ENCODE measurements around the gene POLR3E. TPM values are rescaled to one million over a fixed set of nuclear protein-coding genes. Genes with fewer than 3 reads are reported as not detected.
"Not testable (repeated sequence)": the region's sequence is repeated elsewhere in the genome, so short reads cannot be mapped to it uniquely, and the experiment has no call there.

POLR3E gene
- total RNA-seq, 1 donor from 2014 or later = 97.1 TPM

GRCh38 chr16:22340945-22341344, 43.7 kb downstream of the POLR3E start:
- Mint-ChIP-seq H3K27me3 (no peaks in the 10 kb centered on the region), H3K36me3 (ENCODE audit: low read depth) (peaks cover 14% of the 10 kb centered on the region), H3K4me3 (no peak overlapping the region), H3K9me3 (peaks cover 20% of the 10 kb centered on the region), H3K4me1 (no peaks in the 10 kb centered on the region), H3K27ac (no peak overlapping the region)
- TF ChIP-seq CTCF (IDR thresholded peaks at IDR 0.05) = no peak
- ATAC-seq (ENCODE audit: low read depth) = no peak
- intact Hi-C loops (cut with micrococcal nuclease) = no loop called here
- CTCF ChIA-PET = interaction anchor here (1.0 kb wide), 1 partner anchor 41 kb away, joined by 4 read pairs; no protein-coding TSS in a partner anchor
- no peak for DNase-seq
- POLR2A ChIA-PET = no interaction called here

GRCh38 chr16:22342082-22342481, 44.9 kb downstream of the POLR3E start:
- ChIA-PET POLR2A (no interaction called here), CTCF (interaction anchor here (1.0 kb wide), 1 partner anchor 21 kb away, joined by 3 read pairs; no protein-coding TSS in a partner anchor)
- H3K27ac Mint-ChIP-seq = no peak overlapping the region
- peaks cover 9% of the 10 kb centered on the region for H3K9me3 Mint-ChIP-seq
- H3K4me3 Mint-ChIP-seq = no peak overlapping the region
- intact Hi-C loops (cut with micrococcal nuclease) = no loop called here
- DNase-seq (no peak), ATAC-seq (ENCODE audit: low read depth) (no peak)
- H3K36me3 Mint-ChIP-seq (ENCODE audit: low read depth) = peaks cover 12% of the 10 kb centered on the region
- H3K27me3 Mint-ChIP-seq = no peaks in the 10 kb centered on the region
- TF ChIP-seq CTCF (IDR thresholded peaks at IDR 0.05) = no peak
- H3K4me1 Mint-ChIP-seq = no peaks in the 10 kb centered on the region

GRCh38 chr16:22346483-22346882, 49.3 kb downstream of the POLR3E start:
- Mint-ChIP-seq H3K27ac (peak overlapping the region; percentile 30), H3K9me3 (no peaks in the 10 kb centered on the region), H3K36me3 (ENCODE audit: low read depth) (peaks cover 42% of the 10 kb centered on the region), H3K4me1 (no peaks in the 10 kb centered on the region), H3K4me3 (no peak overlapping the region), H3K27me3 (no peaks in the 10 kb centered on the region)
- no peak for TF ChIP-seq CTCF (IDR thresholded peaks at IDR 0.05)
- DNase-seq (no peak), ATAC-seq (ENCODE audit: low read depth) (no peak)
- intact Hi-C loops (cut with micrococcal nuclease) = no loop called here
- POLR2A ChIA-PET = no interaction called here
- CTCF ChIA-PET = no interaction called here

GRCh38 chr16:22347100-22347820, 50.1 kb downstream of the POLR3E start:
- ChIA-PET POLR2A (no interaction called here), CTCF (no interaction called here)
- Mint-ChIP-seq H3K27ac (no peak overlapping the region), H3K4me1 (no peaks in the 10 kb centered on the region), H3K27me3 (no peaks in the 10 kb centered on the region), H3K36me3 (ENCODE audit: low read depth) (peaks cover 43% of the 10 kb centered on the region), H3K4me3 (no peak overlapping the region), H3K9me3 (no peaks in the 10 kb centered on the region)
- intact Hi-C loops (cut with micrococcal nuclease) = no loop called here
- TF ChIP-seq CTCF (IDR thresholded peaks at IDR 0.05) = no peak
- ATAC-seq (ENCODE audit: low read depth) = no peak
- no peak for DNase-seq

- H3K27ac Mint-ChIP-seq = no peak overlapping the region
- peaks cover 43% of the 10 kb centered on the region for H3K36me3 Mint-ChIP-seq (ENCODE audit: low read depth)
- H3K4me3 Mint-ChIP-seq = no peak overlapping the region
- no peak for TF ChIP-seq CTCF (IDR thresholded peaks at IDR 0.05)
- no peaks in the 10 kb centered on the region for H3K9me3 Mint-ChIP-seq
- DNase-seq (no peak), ATAC-seq (ENCODE audit: low read depth) (no peak)
- ChIA-PET POLR2A (no interaction called here), CTCF (no interaction called here)
- H3K27me3 Mint-ChIP-seq = no peaks in the 10 kb centered on the region
- H3K4me1 Mint-ChIP-seq = peaks cover 2% of the 10 kb centered on the region
- intact Hi-C loops (cut with micrococcal nuclease) = no loop called here
Measured at GRCh38 chr16:22348291-22348690, 51.1 kb downstream of the POLR3E start.

GRCh38 chr16:22351017-22351416, 53.8 kb downstream of the POLR3E start:
- intact Hi-C loops (cut with micrococcal nuclease); H3K4me3 Mint-ChIP-seq; H3K27ac Mint-ChIP-seq; ATAC-seq (ENCODE audit: low read depth); POLR2A ChIA-PET; CTCF ChIA-PET; DNase-seq; H3K27me3 Mint-ChIP-seq; H3K9me3 Mint-ChIP-seq: not testable (repeated sequence)
- Mint-ChIP-seq H3K36me3 (ENCODE audit: low read depth) (peaks cover 43% of the 10 kb centered on the region), H3K4me1 (peaks cover 15% of the 10 kb centered on the region)

All from activated B cell treated with CpG ODN at 0.5 μM for 24 hours (primary cell).